Fibroblast of skin of abdomen (primary cell): ENCODE results near the gene PRG3.
"Not testable (repeated sequence)": the region's sequence is repeated elsewhere in the genome, so short reads cannot be mapped to it uniquely, and the experiment has no call there.

ENCODE experiments used
- DNase-seq: peaks from one replicate; pipeline ENCODE4 v3.0.0-alpha.2; 2013

The PRG3 gene

GRCh38 chr11:57387289-57388030 lies 6.5 kb upstream of the PRG3 start:
- no peak for DNase-seq

- no peak for DNase-seq
Measured at GRCh38 chr11:57386178-57386940, 5.4 kb upstream of the PRG3 start.

GRCh38 chr11:57379732-57380131 lies 1.2 kb downstream of the PRG3 start:
- DNase-seq = peak; percentile 8

- DNase-seq = no peak
Measured at GRCh38 chr11:57378186-57378585, 2.8 kb downstream of the PRG3 start.

- DNase-seq = no peak
Measured at GRCh38 chr11:57377107-57377506, 3.8 kb downstream of the PRG3 start.

GRCh38 chr11:57376095-57377090 lies 4.6 kb downstream of the PRG3 start:
- DNase-seq = no peak

- no peak for DNase-seq
Measured at GRCh38 chr11:57375490-57375889, 5.5 kb downstream of the PRG3 start.

GRCh38 chr11:57374966-57375365 lies 6.0 kb downstream of the PRG3 start:
- no peak for DNase-seq

GRCh38 chr11:57373146-57373545 lies 7.8 kb downstream of the PRG3 start:
- DNase-seq = no peak

GRCh38 chr11:57370941-57371340 lies 10.0 kb downstream of the PRG3 start:
- DNase-seq = no peak

- no peak for DNase-seq
Measured at GRCh38 chr11:57370251-57370650, 10.7 kb downstream of the PRG3 start.

GRCh38 chr11:57368845-57369232 lies 12.1 kb downstream of the PRG3 start:
- DNase-seq = no peak

- no peak for DNase-seq
Measured at GRCh38 chr11:57368106-57368844, 12.7 kb downstream of the PRG3 start.

- DNase-seq = no peak
Measured at GRCh38 chr11:57364851-57365660, 15.9 kb downstream of the PRG3 start.

GRCh38 chr11:57363131-57364080 lies 17.5 kb downstream of the PRG3 start:
- no peak for DNase-seq

- no peak for DNase-seq
Measured at GRCh38 chr11:57361926-57362325, 19.0 kb downstream of the PRG3 start.

- not testable (repeated sequence) for DNase-seq
Measured at GRCh38 chr11:57361420-57361819, 19.5 kb downstream of the PRG3 start.

GRCh38 chr11:57360991-57361390 lies 20.0 kb downstream of the PRG3 start:
- no peak for DNase-seq

- no peak for DNase-seq
Measured at GRCh38 chr11:57359896-57360690, 20.9 kb downstream of the PRG3 start.
